GM18861 (cell line): ENCODE measurements around the gene GRIN2C.

Source experiments
- ATAC-seq: cut with Tn5 transposase; IDR thresholded peaks from one replicate; pipeline ENCODE4 v1.9.1; 2021; ENCODE audit not compliant: unreplicated experiment

GRIN2C gene

GRCh38 chr17:74850310-74850709 lies 9.4 kb downstream of the GRIN2C start:
- ATAC-seq, result no peak

- no peak for ATAC-seq
Measured at GRCh38 chr17:74848656-74849399, 10.9 kb downstream of the GRIN2C start.

GRCh38 chr17:74846621-74847020 lies 13.1 kb downstream of the GRIN2C start:
- ATAC-seq, result no peak

- ATAC-seq, result no peak
Measured at GRCh38 chr17:74843352-74843627, 16.4 kb downstream of the GRIN2C start.

- no peak for ATAC-seq
Measured at GRCh38 chr17:74842599-74843351, 16.9 kb downstream of the GRIN2C start.

GRCh38 chr17:74842146-74842598 lies 17.5 kb downstream of the GRIN2C start:
- ATAC-seq, result no peak

GRCh38 chr17:74840989-74841666 lies 18.6 kb downstream of the GRIN2C start:
- ATAC-seq, result no peak

GRCh38 chr17:74839990-74840852 lies 19.5 kb downstream of the GRIN2C start:
- ATAC-seq, result no peak

GRCh38 chr17:74838274-74838673 lies 21.4 kb downstream of the GRIN2C start:
- ATAC-seq, result no peak

GRCh38 chr17:74836691-74837467 lies 22.8 kb downstream of the GRIN2C start:
- ATAC-seq, result no peak

- no peak for ATAC-seq
Measured at GRCh38 chr17:74836191-74836590, 23.5 kb downstream of the GRIN2C start.

GRCh38 chr17:74833501-74834377 lies 25.9 kb downstream of the GRIN2C start:
- ATAC-seq, result no peak

GRCh38 chr17:74832421-74832820 lies 27.3 kb downstream of the GRIN2C start:
- ATAC-seq, result no peak

- no peak for ATAC-seq
Measured at GRCh38 chr17:74831444-74832146, 28.1 kb downstream of the GRIN2C start.

GRCh38 chr17:74830861-74831260 lies 28.8 kb downstream of the GRIN2C start:
- ATAC-seq, result no peak

- ATAC-seq, result no peak
Measured at GRCh38 chr17:74827800-74828199, 31.9 kb downstream of the GRIN2C start.

GRCh38 chr17:74825952-74826719 lies 33.5 kb downstream of the GRIN2C start:
- no peak for ATAC-seq
